Measurements from ENCODE around the gene IFRD2. TPM values are rescaled to one million over a fixed set of nuclear protein-coding genes. Genes with fewer than 3 reads are reported as not detected.

IFRD2 gene
- total and polyA plus RNA-seq, 2 experiments from 2014 or later, result 80.8 to 91.5 TPM

DNA sequence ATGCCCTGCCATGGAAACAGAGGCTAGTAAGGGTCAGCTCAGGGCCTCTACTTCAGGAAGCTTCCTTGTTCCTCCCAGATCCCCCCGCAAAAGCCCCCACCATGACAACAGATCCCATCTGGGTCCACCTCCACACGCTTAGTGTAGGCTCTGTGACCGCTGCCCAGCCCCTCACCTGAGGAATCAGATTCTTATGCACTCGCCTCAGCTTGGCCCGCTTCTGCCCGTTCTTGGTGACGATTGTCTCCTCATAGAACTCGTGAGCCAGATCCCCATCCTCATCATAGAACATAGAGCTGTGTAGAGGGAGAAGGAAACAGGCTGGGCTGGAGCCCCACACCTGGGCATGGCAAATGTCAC, 33.9 kb upstream of the IFRD2 start:
- H3K4me3 ChIP-seq, result no peak overlapping the region
- ATAC-seq, result no peak
- peaks cover 8% of the 10 kb centered on the region; the same call in 1 of the 2 replicates for H4K20me1 ChIP-seq (replicated peaks; ENCODE audit: insufficient read depth)
- no peak overlapping the region for H3K27ac Mint-ChIP-seq
- H2AFZ ChIP-seq, result no peak overlapping the region
- H3K9me2 ChIP-seq (ENCODE audit: insufficient read depth), result no peaks in the 10 kb centered on the region
- H3K27ac ChIP-seq (ENCODE audit: low read depth), result no peak overlapping the region
- H3K27me3 ChIP-seq (ENCODE audit: insufficient read depth), result no peaks in the 10 kb centered on the region
- peaks cover 4% of the 10 kb centered on the region for H3K36me3 ChIP-seq (ENCODE audit: insufficient read depth)
- no peak for TF ChIP-seq CTCF (conservative IDR thresholded peaks at IDR 0.05; ENCODE audit: low read depth in 2 of 2)
- TF ChIP-seq STAT1 (IDR thresholded peaks at IDR 0.05; ENCODE audit: unreplicated experiment), result no peak
- no peak for TF ChIP-seq ZNF114 (CRISPR knock-in tag; IDR thresholded peaks at IDR 0.05)
- TF ChIP-seq, protein P1, sequence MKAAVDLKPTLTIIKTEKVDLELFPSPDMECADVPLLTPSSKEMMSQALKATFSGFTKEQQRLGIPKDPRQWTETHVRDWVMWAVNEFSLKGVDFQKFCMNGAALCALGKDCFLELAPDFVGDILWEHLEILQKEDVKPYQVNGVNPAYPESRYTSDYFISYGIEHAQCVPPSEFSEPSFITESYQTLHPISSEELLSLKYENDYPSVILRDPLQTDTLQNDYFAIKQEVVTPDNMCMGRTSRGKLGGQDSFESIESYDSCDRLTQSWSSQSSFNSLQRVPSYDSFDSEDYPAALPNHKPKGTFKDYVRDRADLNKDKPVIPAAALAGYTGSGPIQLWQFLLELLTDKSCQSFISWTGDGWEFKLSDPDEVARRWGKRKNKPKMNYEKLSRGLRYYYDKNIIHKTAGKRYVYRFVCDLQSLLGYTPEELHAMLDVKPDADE (IDR thresholded peaks at IDR 0.05), result no peak
- no peak for TF ChIP-seq POLR2AphosphoS5 (IDR thresholded peaks at IDR 0.05; ENCODE audit: low read depth)
- no peak for TF ChIP-seq REST (IDR thresholded peaks at IDR 0.05; ENCODE audit: unreplicated experiment)
- no peak for TF ChIP-seq JUNB (IDR thresholded peaks at IDR 0.05; ENCODE audit: unreplicated experiment)
- TF ChIP-seq NANOG (IDR thresholded peaks at IDR 0.05; ENCODE audit: borderline replicate concordance), result no peak
- TF ChIP-seq EZH2phosphoT487 (IDR thresholded peaks at IDR 0.05; ENCODE audit: unreplicated experiment), result no peak
- TF ChIP-seq EZH2 (IDR thresholded peaks at IDR 0.05; ENCODE audit: low read depth, unreplicated experiment), result no peak
- no peak for TF ChIP-seq CREB1 (CRISPR knock-in tag; IDR thresholded peaks at IDR 0.05; ENCODE audit: low read depth)
- no peak for TF ChIP-seq ZNF462 (CRISPR knock-in tag; IDR thresholded peaks at IDR 0.05)
- no peak for TF ChIP-seq ZNF331 (CRISPR knock-in tag; IDR thresholded peaks at IDR 0.05; ENCODE audit: low read depth)
- H3K27me3 Mint-ChIP-seq (ENCODE audit: insufficient read depth, low read depth, poor library complexity), result peaks cover 16% of the 10 kb centered on the region
- no peaks in the 10 kb centered on the region for H3K9me3 Mint-ChIP-seq
- peaks cover 13% of the 10 kb centered on the region for H3K79me2 ChIP-seq (replicated peaks; ENCODE audit: insufficient read depth)
- no peak for DNase-seq (ENCODE audit: low spot score)
- H3F3A ChIP-seq (replicated peaks; ENCODE audit: low read depth), result peaks cover 33% of the 10 kb centered on the region; the same call in 1 of the 2 replicates
- H3K4me3 Mint-ChIP-seq, result peak overlapping the region; percentile 51
- peaks cover 32% of the 10 kb centered on the region for H3K4me1 Mint-ChIP-seq
- H3K4me2 ChIP-seq, result no peak overlapping the region
- peaks cover 18% of the 10 kb centered on the region for H3K4me1 ChIP-seq (ENCODE audit: insufficient read depth)
- H3K36me3 Mint-ChIP-seq (ENCODE audit: low read depth), result peaks cover 31% of the 10 kb centered on the region

Measured in GM23338 (cell line).